ENCODE results near the gene PTGER4. TPM values are rescaled to one million over a fixed set of nuclear protein-coding genes. Genes with fewer than 3 reads are reported as not detected.

The PTGER4 gene
- total and polyA plus RNA-seq, 7 experiments from 2014 or later = 38.5 to 422 (median 56.0) TPM

DNA sequence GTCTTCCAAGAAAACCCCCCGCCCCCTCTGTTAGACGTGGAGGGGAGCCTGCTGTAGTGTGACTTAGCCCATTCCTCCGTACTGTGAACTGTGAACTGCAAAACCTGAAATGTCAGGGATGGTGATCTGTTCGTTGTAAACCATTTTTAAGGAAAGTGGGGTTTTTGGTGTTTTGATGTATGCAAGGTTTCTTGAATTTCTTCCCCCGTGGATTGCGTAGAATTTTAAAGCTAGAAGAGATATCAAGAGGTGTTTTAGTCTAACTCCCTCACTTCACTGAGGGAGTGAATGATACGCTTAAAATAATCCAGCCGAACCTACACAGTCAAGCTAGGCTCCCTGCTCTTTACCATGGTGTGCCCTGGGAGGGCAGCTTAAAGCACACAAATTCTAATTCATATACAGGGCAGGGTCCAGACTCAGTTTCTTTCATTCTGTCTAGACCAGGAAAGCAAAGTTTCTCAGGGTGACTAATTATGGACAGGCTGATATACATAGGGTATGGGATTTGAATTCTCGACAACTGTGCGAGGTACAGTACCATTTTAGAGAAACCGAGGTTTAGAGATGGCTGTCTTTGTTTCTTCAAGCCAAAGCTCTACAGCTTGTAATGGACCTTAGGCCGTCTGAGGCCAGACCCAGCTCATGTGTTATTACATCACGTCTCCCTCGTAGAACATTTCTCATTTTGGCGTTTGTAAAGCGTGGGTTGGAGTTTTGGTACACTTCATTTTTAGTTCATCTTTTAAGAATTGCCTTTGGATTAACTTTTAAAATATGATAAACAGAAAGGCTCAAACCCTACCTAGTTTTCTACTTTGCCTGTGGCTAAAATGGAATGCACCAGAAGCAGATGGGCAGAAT is 2.7 kb downstream of the PTGER4 start:
- intact Hi-C loops (cut with micrococcal nuclease) = loop anchor here (1.0 to 10.0 kb wide), 6 partner anchors 175 to 1610 kb away; partner anchors contain the start of genes OXCT1 (in 1 of the 2) and RICTOR (in 1 of the 2)
- H3K4me1 Mint-ChIP-seq = peaks cover 31 to 63% (median 52%) of the 10 kb centered on the region in 7 donors
- ChIA-PET CTCF (interaction anchor here (0.9 to 2.0 kb wide), 7 partner anchors 25 to 314 kb away, joined by 3 to 7 read pairs (median 4); no protein-coding TSS in a partner anchor), POLR2A (interaction anchor here (0.8 to 4.4 kb wide), 7 partner anchors 11 to 278 kb away, joined by 3 to 79 read pairs (median 5); no protein-coding TSS in a partner anchor)
- H3K27me3 ChIP-seq (ENCODE audit: control insufficient read depth in 2 of 2, insufficient read depth in 2 of 2, low read length in 2 of 2) = no peaks in the 10 kb centered on the region
- peaks cover 8 to 14% of the 10 kb centered on the region in 2 donors for H3K4me1 ChIP-seq (ENCODE audit: control insufficient read depth in 2 of 2, insufficient read depth in 2 of 2, low read length in 2 of 2)
- H3K4me3 ChIP-seq (ENCODE audit: low read length) = peak overlapping the region; percentile 77
- peaks cover 0 to 4% (median 0%) of the 10 kb centered on the region in 11 donors for H3K9me3 Mint-ChIP-seq
- peak overlapping the region; percentile 90 to 98 (median 96) for H3K27ac Mint-ChIP-seq
- ATAC-seq (no peak), DNase-seq (peak in 1 of 9 donors; percentile 22)
- H3K36me3 Mint-ChIP-seq = peaks cover 16 to 65% (median 17%) of the 10 kb centered on the region in 5 donors
- H3K27me3 Mint-ChIP-seq = no peaks in the 10 kb centered on the region
- H3K27ac ChIP-seq (ENCODE audit: low read depth, low read length) = peak overlapping the region; percentile 99
- H3K9me3 ChIP-seq (ENCODE audit: control insufficient read depth in 2 of 3, low read length in 3 of 3) = no peaks in the 10 kb centered on the region
- peak overlapping the region; percentile 93 to 100 (median 98) for H3K4me3 Mint-ChIP-seq
- peaks cover 0 to 23% (median 0%) of the 10 kb centered on the region in 3 experiments for H3K36me3 ChIP-seq (ENCODE audit: control insufficient read depth in 2 of 3, insufficient read depth in 3 of 3, low read length in 3 of 3)

DNA sequence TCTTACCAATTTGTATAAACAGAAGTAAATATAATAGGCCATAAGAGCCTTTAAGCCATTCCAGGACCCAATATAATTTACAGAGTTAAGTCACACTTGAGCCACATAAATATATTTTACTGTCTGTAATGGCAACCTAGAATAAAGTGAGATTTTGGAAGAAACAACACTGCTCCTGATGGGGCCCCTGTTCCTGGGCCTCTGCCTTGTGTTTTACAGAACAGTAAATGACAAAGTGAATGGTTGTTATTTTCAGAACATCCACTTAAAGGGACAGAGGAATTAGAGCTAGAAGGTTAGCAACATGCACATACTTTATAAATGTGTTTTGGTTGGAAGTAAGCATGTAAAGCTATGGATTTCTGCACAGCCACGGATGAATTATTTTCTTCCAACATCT is 3.6 kb downstream of the PTGER4 start:
- H3K27ac ChIP-seq (ENCODE audit: low read depth, low read length) = peak overlapping the region; percentile 99
- peaks cover 16 to 73% (median 18%) of the 10 kb centered on the region in 5 donors for H3K36me3 Mint-ChIP-seq
- no peaks in the 10 kb centered on the region for H3K9me3 ChIP-seq (ENCODE audit: control insufficient read depth in 2 of 3, low read length in 3 of 3)
- intact Hi-C loops (cut with micrococcal nuclease) = loop anchor here (1.0 to 10.0 kb wide), 5 partner anchors 241 to 1611 kb away; partner anchors contain the start of genes OXCT1 (in 1 of the 2) and RICTOR (in 1 of the 2)
- ChIA-PET POLR2A (interaction anchor here (0.5 to 1.9 kb wide), 9 partner anchors 30 to 276 kb away, joined by 3 to 6 read pairs (median 4); partner anchors contain the start of gene RPL37), CTCF (interaction anchor here (0.7 to 2.0 kb wide), 5 partner anchors 14 to 734 kb away, joined by 3 to 7 read pairs (median 4); no protein-coding TSS in a partner anchor)
- H3K4me1 Mint-ChIP-seq = peaks cover 34 to 63% (median 55%) of the 10 kb centered on the region in 7 donors
- no peak for ATAC-seq
- H3K9me3 Mint-ChIP-seq = peaks cover 0 to 4% (median 0%) of the 10 kb centered on the region in 11 donors
- peaks cover 15 to 17% of the 10 kb centered on the region in 2 donors for H3K4me1 ChIP-seq (ENCODE audit: control insufficient read depth in 2 of 2, insufficient read depth in 2 of 2, low read length in 2 of 2)
- peak overlapping the region; percentile 77 for H3K4me3 ChIP-seq (ENCODE audit: low read length)
- no peaks in the 10 kb centered on the region for H3K27me3 Mint-ChIP-seq
- H3K36me3 ChIP-seq (ENCODE audit: control insufficient read depth in 2 of 3, insufficient read depth in 3 of 3, low read length in 3 of 3) = peaks cover 0 to 23% (median 0%) of the 10 kb centered on the region in 3 experiments
- H3K4me3 Mint-ChIP-seq = peak overlapping the region; percentile 93 to 100 (median 98)
- peak in 1 of 9 donors; percentile 27 for DNase-seq
- peak overlapping the region; percentile 90 to 98 (median 96) for H3K27ac Mint-ChIP-seq
- no peaks in the 10 kb centered on the region for H3K27me3 ChIP-seq (ENCODE audit: control insufficient read depth in 2 of 2, insufficient read depth in 2 of 2, low read length in 2 of 2)

DNA sequence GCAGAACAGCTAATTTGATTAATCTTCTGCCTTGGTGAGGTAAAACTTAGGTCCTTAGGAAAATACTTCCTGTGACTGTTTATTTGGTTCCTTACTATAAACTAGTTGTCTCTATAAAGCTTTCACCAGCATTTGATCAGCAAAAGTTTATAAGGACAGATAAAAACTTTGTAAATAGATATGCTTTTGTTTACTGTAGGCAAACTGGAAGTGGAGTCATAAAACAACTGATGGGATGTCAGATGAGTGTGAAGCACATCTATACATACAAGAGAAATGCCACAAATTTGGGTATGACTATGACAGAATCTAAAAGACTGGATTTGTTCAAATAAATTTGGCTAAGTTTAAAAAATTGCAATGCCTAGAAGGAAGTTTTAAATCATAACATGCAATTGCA is 5.5 kb downstream of the PTGER4 start:
- peaks cover 43 to 74% (median 62%) of the 10 kb centered on the region in 7 donors for H3K4me1 Mint-ChIP-seq
- POLR2A ChIA-PET = interaction anchor here (0.5 to 1.4 kb wide), 7 partner anchors 8 to 300 kb away, joined by 3 to 4 read pairs (median 3); no protein-coding TSS in a partner anchor
- Histone ChIP-seq H3K27me3 (ENCODE audit: control insufficient read depth in 2 of 2, insufficient read depth in 2 of 2, low read length in 2 of 2) (no peaks in the 10 kb centered on the region), H3K27ac (ENCODE audit: low read depth, low read length) (peak overlapping the region; percentile 99), H3K4me3 (ENCODE audit: low read length) (peak overlapping the region; percentile 44), H3K4me1 (ENCODE audit: control insufficient read depth in 2 of 2, insufficient read depth in 2 of 2, low read length in 2 of 2) (peaks cover 26 to 27% of the 10 kb centered on the region in 2 donors), H3K36me3 (ENCODE audit: control insufficient read depth in 2 of 3, insufficient read depth in 3 of 3, low read length in 3 of 3) (peaks cover 0 to 18% (median 0%) of the 10 kb centered on the region in 3 experiments), H3K9me3 (ENCODE audit: control insufficient read depth in 2 of 3, low read length in 3 of 3) (no peaks in the 10 kb centered on the region)
- ATAC-seq (no peak), DNase-seq (no peak)
- H3K9me3 Mint-ChIP-seq = peaks cover 0 to 3% (median 0%) of the 10 kb centered on the region in 11 donors
- intact Hi-C loops (cut with micrococcal nuclease) = loop anchor here in 1 of 2 donors (10.0 kb wide), 2 partner anchors 1190 to 1510 kb away; partner anchors contain the start of gene OXCT1
- peak overlapping the region; percentile 10 to 100 (median 95) for H3K4me3 Mint-ChIP-seq
- CTCF ChIA-PET = interaction anchor here (0.7 to 2.2 kb wide), 10 partner anchors 15 to 737 kb away, joined by 3 to 10 read pairs (median 4); no protein-coding TSS in a partner anchor
- H3K27me3 Mint-ChIP-seq = no peaks in the 10 kb centered on the region
- H3K36me3 Mint-ChIP-seq = peaks cover 17 to 81% (median 19%) of the 10 kb centered on the region in 5 donors
- H3K27ac Mint-ChIP-seq = peak overlapping the region; percentile 53 to 97 (median 94)

DNA sequence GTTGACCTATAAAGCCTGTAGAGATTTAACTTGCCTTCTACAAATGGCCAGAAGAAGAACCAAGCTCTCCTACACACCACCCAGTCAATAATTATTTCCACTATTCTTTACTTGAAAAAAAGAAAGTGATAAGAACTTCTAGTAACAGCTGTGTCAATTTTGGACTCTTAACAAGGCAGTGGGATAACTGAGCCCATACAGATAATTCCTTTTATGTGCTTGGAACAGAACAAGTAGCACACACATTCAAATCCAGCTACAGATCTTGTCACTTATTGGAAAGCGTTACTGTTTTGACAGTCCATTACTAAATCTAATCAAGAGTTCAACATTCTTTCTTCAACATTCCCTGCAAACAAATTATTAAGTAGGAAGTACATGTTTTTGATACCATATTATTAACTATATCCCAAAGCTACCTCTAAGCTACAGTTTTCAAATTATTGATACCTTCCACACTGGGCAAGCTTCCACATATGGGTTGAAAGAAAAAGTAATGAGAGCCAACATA is 6.3 kb downstream of the PTGER4 start:
- peak overlapping the region; percentile 69 to 97 (median 96) for H3K27ac Mint-ChIP-seq
- peaks cover 51 to 82% (median 70%) of the 10 kb centered on the region in 7 donors for H3K4me1 Mint-ChIP-seq
- POLR2A ChIA-PET = interaction anchor here (0.5 to 1.6 kb wide), 12 partner anchors 9 to 330 kb away, joined by 3 to 5 read pairs (median 3); no protein-coding TSS in a partner anchor
- peaks cover 17 to 75% (median 18%) of the 10 kb centered on the region in 5 donors for H3K36me3 Mint-ChIP-seq
- intact Hi-C loops (cut with micrococcal nuclease) = loop anchor here in 1 of 2 donors (10.0 kb wide), 2 partner anchors 1189 to 1511 kb away; partner anchors contain the start of gene OXCT1
- peak overlapping the region; percentile 25 to 100 (median 95) for H3K4me3 Mint-ChIP-seq
- H3K36me3 ChIP-seq (ENCODE audit: control insufficient read depth in 2 of 3, insufficient read depth in 3 of 3, low read length in 3 of 3) = peaks cover 0 to 10% (median 0%) of the 10 kb centered on the region in 3 experiments
- peak overlapping the region; percentile 99 for H3K27ac ChIP-seq (ENCODE audit: low read depth, low read length)
- DNase-seq (no peak), ATAC-seq (no peak)
- CTCF ChIA-PET = interaction anchor here (0.6 to 2.2 kb wide), 16 partner anchors 16 to 1114 kb away, joined by 3 to 10 read pairs (median 3); no protein-coding TSS in a partner anchor
- no peaks in the 10 kb centered on the region for H3K9me3 ChIP-seq (ENCODE audit: control insufficient read depth in 2 of 3, low read length in 3 of 3)
- peaks cover 0 to 3% (median 0%) of the 10 kb centered on the region in 11 donors for H3K9me3 Mint-ChIP-seq
- H3K27me3 ChIP-seq (ENCODE audit: control insufficient read depth in 2 of 2, insufficient read depth in 2 of 2, low read length in 2 of 2) = no peaks in the 10 kb centered on the region
- H3K4me1 ChIP-seq (ENCODE audit: control insufficient read depth in 2 of 2, insufficient read depth in 2 of 2, low read length in 2 of 2) = peaks cover 26 to 32% of the 10 kb centered on the region in 2 donors
- peak overlapping the region; percentile 27 for H3K4me3 ChIP-seq (ENCODE audit: low read length)
- H3K27me3 Mint-ChIP-seq = no peaks in the 10 kb centered on the region

- DNase-seq (peak in 4 of 9 donors; percentile 37 to 48 (median 47)), ATAC-seq (no peak)
- H3K9me3 Mint-ChIP-seq = no peaks in the 10 kb centered on the region
- peaks cover 29 to 32% of the 10 kb centered on the region in 2 donors for H3K4me1 ChIP-seq (ENCODE audit: control insufficient read depth in 2 of 2, insufficient read depth in 2 of 2, low read length in 2 of 2)
- no peaks in the 10 kb centered on the region for H3K9me3 ChIP-seq (ENCODE audit: control insufficient read depth in 2 of 3, low read length in 3 of 3)
- H3K36me3 Mint-ChIP-seq = peaks cover 12 to 73% (median 18%) of the 10 kb centered on the region in 5 donors
- no peaks in the 10 kb centered on the region for H3K27me3 Mint-ChIP-seq
- CTCF ChIA-PET = interaction anchor here (2.2 kb wide), 1 partner anchor 738 kb away, joined by 10 read pairs; no protein-coding TSS in a partner anchor
- intact Hi-C loops (cut with micrococcal nuclease) = loop anchor here (1.0 to 10.0 kb wide), 3 partner anchors 277 to 1513 kb away; partner anchors contain the start of gene OXCT1 (in 1 of the 2)
- peak overlapping the region; percentile 81 to 100 (median 95) for H3K4me3 Mint-ChIP-seq
- H3K27ac Mint-ChIP-seq = peak overlapping the region; percentile 87 to 98 (median 96)
- H3K4me1 Mint-ChIP-seq = peaks cover 60 to 92% (median 83%) of the 10 kb centered on the region in 7 donors
- peak overlapping the region; percentile 38 for H3K4me3 ChIP-seq (ENCODE audit: low read length)
- peaks cover 0 to 12% (median 6%) of the 10 kb centered on the region in 3 experiments for H3K36me3 ChIP-seq (ENCODE audit: control insufficient read depth in 2 of 3, insufficient read depth in 3 of 3, low read length in 3 of 3)
- POLR2A ChIA-PET = interaction anchor here (0.7 to 1.6 kb wide), 3 partner anchors 13 to 176 kb away, joined by 4 to 5 read pairs (median 4); no protein-coding TSS in a partner anchor
- peak overlapping the region; percentile 60 for H3K27ac ChIP-seq (ENCODE audit: low read depth, low read length)
- no peaks in the 10 kb centered on the region for H3K27me3 ChIP-seq (ENCODE audit: control insufficient read depth in 2 of 2, insufficient read depth in 2 of 2, low read length in 2 of 2)
Measured at GRCh38 chr5:40687321-40687720, 7.6 kb downstream of the PTGER4 start.
